MCF 10A (cell line): ENCODE data around the gene GSS. TPM values are rescaled to one million over a fixed set of nuclear protein-coding genes. Genes with fewer than 3 reads are reported as not detected.

Experiments
- BruUV-seq: library from RNA; stranded (reverse); fragments of 400-500 nt; replicated peaks from 2 replicates; lab custom pipeline; 2021; lab: Mats Ljungman, UMichigan
- CTCF ChIA-PET: fragments of 300-600 bp; sonication (Branson Sonifier 250); formaldehyde crosslinking; extraction: SDS; loops from one replicate; lab custom pipeline; 2021; ENCODE audit warnings: antibody characterized with exemption, inconsistent platforms; lab: Yijun Ruan, JAX
- POLR2A ChIA-PET: fragments of 300-600, 350-650 bp; sonication (Branson Sonifier 250); formaldehyde crosslinking; extraction: SDS; loops from one replicate; lab custom pipeline; 2020; ENCODE audit warnings: antibody characterized with exemption, inconsistent platforms; lab: Yijun Ruan, JAX
- DNase-seq: peaks from one replicate; pipeline ENCODE4 v3.0.0-alpha.2; 2018; ENCODE audit not compliant: unreplicated experiment
- H3K27ac Mint-ChIP-seq: one replicate; pipeline ENCODE4 v1.8.0; 2022; ENCODE audit warnings: mild to moderate bottlenecking, low read depth, mixed read lengths; ENCODE audit not compliant: unreplicated experiment
- H3K27me3 Mint-ChIP-seq: one replicate; pipeline ENCODE4 v1.8.0; 2022; ENCODE audit warnings: mixed read lengths; ENCODE audit not compliant: insufficient read depth, unreplicated experiment
- H3K36me3 Mint-ChIP-seq: one replicate; pipeline ENCODE4 v1.8.0; 2022; ENCODE audit warnings: mild to moderate bottlenecking, moderate library complexity, mixed read lengths; ENCODE audit not compliant: insufficient read depth, unreplicated experiment
- H3K4me1 Mint-ChIP-seq: one replicate; pipeline ENCODE4 v1.8.0; 2022; ENCODE audit warnings: mixed read lengths; ENCODE audit not compliant: insufficient read depth, unreplicated experiment
- H3K4me3 Mint-ChIP-seq: one replicate; pipeline ENCODE4 v1.8.0; 2022; ENCODE audit warnings: mild to moderate bottlenecking, moderate library complexity, mixed read lengths; ENCODE audit not compliant: unreplicated experiment
- H3K9me3 Mint-ChIP-seq: one replicate; pipeline ENCODE4 v1.8.0; 2022; ENCODE audit warnings: mixed read lengths; ENCODE audit not compliant: unreplicated experiment
- CTCF ChIP-seq: fragments of 200-600 bp; IDR thresholded peaks from one replicate; pipeline ENCODE4 v1.8.0; 2022; ENCODE audit warnings: antibody characterized with exemption, mild to moderate bottlenecking; ENCODE audit not compliant: unreplicated experiment
- intact Hi-C: fragments of 100-400 bp; cut with micrococcal nuclease; formaldehyde crosslinking; loops from 2 replicates; pipeline ENCODE4 v1.14.1; 2022
- total RNA-seq: library from RNA; stranded (reverse); gene quantifications from 2 replicates; pipeline ENCODE4 v1.2.3, GENCODE V29; 2022

Gene GSS
- total RNA-seq, 1 experiment from 2014 or later: 115 TPM

- no peak for DNase-seq
- ChIA-PET POLR2A (interaction anchor here (1.0 to 1.1 kb wide), 2 partner anchors 11 kb away, joined by 4 read pairs; no protein-coding TSS in a partner anchor), CTCF (interaction anchor here (2.2 kb wide), 1 partner anchor 112 kb away, joined by 6 read pairs; no protein-coding TSS in a partner anchor)
- Mint-ChIP-seq H3K4me3 (no peak overlapping the region), H3K4me1 (peaks cover 6% of the 10 kb centered on the region), H3K27ac (no peak overlapping the region), H3K9me3 (no peaks in the 10 kb centered on the region), H3K36me3 (peaks cover 12% of the 10 kb centered on the region), H3K27me3 (peaks cover 8% of the 10 kb centered on the region)
- BruUV-seq: no TSS peak
- intact Hi-C loops: no loop called here
- no peak for TF ChIP-seq CTCF
Measured at GRCh38 chr20:34986311-34987287, 31.0 kb upstream of the GSS start.

- BruUV-seq: no TSS peak
Measured at GRCh38 chr20:34985461-34986310, 30.1 kb upstream of the GSS start.

GRCh38 chr20:34984756-34985261 lies 29.2 kb upstream of the GSS start:
- no peak for TF ChIP-seq CTCF
- Mint-ChIP-seq H3K9me3 (no peaks in the 10 kb centered on the region), H3K27ac (no peak overlapping the region), H3K36me3 (peaks cover 18% of the 10 kb centered on the region), H3K27me3 (peaks cover 8% of the 10 kb centered on the region), H3K4me3 (no peak overlapping the region), H3K4me1 (peaks cover 6% of the 10 kb centered on the region)
- CTCF ChIA-PET: interaction anchor here (0.7 kb wide), 1 partner anchor 109 kb away, joined by 3 read pairs; no protein-coding TSS in a partner anchor
- BruUV-seq: no TSS peak
- intact Hi-C loops: no loop called here
- peak; percentile 45 for DNase-seq
- POLR2A ChIA-PET: no interaction called here

More at GRCh38 chr20:34985461-34986310, 30.1 kb upstream of the GSS start:
- no peak for DNase-seq
- Mint-ChIP-seq H3K36me3 (peaks cover 17% of the 10 kb centered on the region), H3K4me1 (peaks cover 6% of the 10 kb centered on the region), H3K4me3 (no peak overlapping the region), H3K9me3 (no peaks in the 10 kb centered on the region), H3K27me3 (peaks cover 8% of the 10 kb centered on the region), H3K27ac (no peak overlapping the region)
- CTCF ChIA-PET: interaction anchor here (0.7 to 2.2 kb wide), 2 partner anchors 110 to 111 kb away, joined by 3 to 6 read pairs; no protein-coding TSS in a partner anchor
- POLR2A ChIA-PET: no interaction called here
- no peak for TF ChIP-seq CTCF
- intact Hi-C loops: no loop called here
